Measurements from ENCODE around the gene AGR2. TPM values are rescaled to one million over a fixed set of nuclear protein-coding genes. Genes with fewer than 3 reads are reported as not detected.

Gene AGR2
- polyA plus RNA-seq, 5 donors = 65.3 to 124 (median 110) TPM

DNA sequence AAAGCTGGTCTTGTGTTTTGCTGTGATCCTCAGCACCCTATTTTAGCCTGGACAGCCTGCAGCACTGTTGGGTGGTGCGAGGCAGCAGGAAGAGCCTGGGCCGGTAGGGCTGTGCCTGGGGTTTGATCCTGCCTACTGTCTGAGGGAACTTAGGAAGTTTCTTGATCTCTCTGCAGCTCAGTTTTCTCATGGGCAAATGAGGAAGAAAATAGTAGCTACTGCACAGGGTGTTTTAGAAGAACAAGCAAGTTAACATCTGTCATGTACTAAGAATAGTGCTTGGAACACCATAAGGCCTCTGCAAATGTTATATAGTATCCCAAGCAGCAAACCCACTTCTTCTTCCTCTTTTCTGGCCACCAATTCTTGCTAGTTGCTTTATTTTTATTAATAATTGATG, 12.0 kb upstream of the AGR2 start:
- DNase-seq = no peak

DNA sequence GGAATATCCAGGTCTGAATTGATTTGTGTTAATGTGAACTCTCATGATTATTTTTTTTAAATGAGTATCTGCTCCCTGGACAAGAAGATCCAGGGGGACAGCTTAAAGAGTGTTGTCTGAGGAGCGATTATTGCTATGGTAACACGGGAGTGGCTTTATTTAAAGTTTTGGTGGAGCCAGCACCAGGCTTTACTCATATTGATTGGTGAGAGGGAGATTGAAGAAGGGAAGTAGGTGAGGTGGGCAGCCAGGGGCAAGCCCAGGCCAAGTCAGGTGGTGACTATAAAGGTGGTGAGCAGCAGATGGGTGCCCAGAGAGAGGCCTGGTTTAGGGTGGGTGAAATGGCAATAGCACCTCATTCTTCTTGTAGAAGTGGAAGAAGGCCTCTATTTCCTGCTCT, 10.2 kb upstream of the AGR2 start:
- DNase-seq = no peak

DNA sequence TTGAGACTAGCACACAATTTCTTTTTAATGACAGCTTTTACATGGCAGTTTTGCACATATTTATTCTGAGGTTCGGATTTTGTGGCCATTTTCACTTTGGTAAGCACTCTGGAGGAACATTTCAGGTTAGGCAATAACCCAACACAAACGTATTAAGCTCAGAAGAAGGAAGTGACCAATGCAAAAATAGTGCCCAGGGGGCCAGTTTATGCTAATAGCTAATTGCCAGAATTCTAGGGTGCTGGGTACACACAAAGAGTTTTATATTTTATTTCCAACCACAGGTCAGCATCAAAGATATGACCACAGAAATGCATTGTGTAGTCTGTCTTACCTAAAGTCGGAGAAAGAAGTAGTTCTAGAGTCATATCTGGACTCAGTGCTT, 8.4 kb upstream of the AGR2 start:
- DNase-seq = no peak

DNA sequence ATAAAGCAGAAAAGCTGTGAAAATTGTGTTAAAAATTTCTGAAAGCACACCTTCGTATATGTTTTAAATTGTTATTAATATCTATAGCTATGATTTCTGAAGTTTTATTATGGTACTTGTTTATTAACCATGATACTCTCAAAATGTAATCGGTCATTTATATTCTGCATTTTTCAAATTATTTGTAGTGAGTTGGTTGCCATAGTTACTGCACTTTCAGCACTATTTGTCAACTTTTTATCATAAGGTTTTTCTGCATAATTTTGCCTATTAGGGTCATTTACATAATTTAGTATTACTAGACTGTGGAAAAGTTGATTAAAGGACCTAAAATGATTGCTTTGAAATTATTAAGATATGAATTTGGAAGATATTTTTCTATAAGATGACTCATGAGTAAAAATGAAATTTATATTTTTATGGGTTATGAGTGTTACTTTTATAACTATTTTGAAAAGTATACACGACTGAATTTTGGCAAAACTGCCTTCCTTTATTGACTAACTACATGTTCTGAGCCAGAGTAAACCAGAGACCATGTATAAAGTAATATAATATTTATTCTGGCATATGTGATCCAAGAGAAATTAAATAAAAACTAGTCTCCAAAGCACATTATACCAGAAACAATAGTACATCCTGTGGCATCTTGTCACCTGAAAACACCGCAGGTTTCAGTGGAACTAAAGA, 7.9 kb upstream of the AGR2 start:
- no peak for DNase-seq

DNA sequence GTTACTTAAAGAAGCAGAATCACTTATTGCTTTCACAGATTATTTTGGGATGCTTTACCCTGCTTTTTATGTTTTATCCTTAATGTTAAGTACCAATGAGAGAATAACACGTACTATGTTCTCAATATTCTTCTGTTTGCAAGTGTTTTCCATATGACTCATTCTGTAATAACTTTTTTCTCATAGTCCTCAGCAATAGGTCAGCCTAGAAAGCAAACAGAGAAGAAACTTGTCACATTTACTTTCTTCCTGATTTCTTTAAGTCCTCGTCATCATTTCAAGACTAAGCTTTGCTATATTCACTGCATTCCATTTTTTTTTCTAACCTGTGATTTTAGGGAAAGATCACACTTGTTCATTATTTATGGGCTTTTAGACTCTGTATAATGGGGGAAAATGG, 6.8 kb upstream of the AGR2 start:
- no peak for DNase-seq

DNA sequence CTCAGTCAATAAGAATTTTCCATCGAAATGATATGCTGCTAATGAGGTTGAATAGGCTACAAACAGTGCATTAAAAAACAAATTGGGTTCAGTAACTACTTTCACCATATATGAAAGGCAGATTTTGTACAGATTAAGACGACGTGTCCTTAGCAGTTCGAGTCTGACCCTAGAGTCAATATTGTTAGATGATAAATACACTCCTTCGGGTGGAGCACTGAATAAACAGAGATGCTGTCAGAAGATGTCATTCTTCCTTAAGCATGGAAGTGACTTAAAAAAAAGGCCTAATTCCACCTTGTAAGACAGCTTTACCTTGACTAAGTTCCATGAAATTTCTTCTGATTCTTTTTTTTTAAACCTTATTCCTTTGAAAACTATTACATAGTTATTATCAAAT, 5.8 kb upstream of the AGR2 start:
- DNase-seq = no peak

DNA sequence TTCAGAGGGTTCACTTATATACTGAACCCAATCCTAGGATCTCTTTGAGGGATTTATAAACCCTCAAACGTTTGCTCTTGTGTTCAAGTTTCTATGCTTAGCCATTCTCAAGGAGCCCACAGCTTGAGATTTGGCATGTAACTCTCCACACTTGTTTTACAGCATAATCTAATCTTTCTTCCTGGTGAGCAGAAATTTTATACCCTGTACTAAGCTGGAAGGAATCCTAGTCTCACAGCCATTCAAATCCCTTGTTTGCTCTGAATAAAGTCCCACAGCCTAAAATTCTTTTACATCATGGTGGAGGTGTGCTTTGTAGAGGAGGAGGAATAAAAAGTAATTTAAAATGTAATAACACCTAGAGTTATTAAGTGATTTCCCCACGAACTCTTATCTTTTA, 5.3 kb upstream of the AGR2 start:
- DNase-seq = no peak

DNA sequence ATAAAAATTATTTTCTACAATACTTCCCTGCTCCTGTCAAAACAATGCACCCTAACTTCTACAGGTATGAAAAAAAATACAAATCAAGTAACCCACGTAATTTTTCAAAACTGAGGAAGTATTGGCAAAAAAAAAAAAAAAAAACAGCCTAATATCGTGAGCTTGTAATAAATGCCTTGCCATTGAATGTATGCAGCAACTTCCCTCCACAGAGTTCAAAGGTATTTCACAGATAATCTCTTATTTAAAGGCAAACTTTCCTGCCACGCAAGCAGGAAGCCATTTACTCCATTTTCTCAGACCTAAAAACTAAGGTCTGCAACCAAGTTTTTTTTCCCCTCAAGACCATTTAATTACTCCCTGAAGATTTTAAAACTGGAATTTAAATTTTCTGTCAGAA, 642 bp upstream of the AGR2 start:
- no peak for DNase-seq

DNA sequence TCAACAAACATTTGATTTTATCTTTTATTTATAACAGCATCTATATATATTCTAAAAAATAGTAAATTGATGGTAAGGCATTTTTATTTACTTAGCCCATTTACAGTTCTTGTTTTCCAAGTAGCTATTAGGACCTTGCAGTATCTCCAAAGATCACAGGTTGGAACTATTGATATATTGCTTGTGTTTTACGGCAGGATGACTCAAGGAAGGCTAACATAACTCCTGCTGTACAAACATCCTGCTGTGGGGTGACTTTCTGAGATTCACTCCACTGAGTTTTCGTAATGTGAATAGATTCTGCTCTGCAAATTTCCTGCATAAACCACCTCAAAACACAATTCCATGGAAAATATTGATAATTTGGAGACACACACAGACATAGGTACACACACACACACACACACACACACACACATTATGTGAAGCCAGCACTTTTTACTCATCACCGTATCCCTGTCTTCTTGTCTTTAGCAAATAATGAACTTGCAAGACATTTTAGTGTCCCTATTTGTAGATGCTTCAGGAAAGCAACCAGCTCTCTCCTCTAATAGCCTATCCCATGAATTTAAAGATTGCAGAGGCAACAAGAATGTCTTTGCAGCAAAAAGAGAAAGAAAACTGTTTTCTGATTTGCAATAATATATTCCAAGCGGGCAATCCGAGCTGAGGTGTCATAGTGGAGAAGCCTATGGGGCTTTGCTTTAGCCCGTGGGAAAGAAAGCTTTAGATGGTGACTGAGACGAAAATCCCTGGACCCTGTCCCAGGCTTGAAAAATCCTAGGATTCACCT, 722 bp downstream of the AGR2 start:
- DNase-seq = no peak

DNA sequence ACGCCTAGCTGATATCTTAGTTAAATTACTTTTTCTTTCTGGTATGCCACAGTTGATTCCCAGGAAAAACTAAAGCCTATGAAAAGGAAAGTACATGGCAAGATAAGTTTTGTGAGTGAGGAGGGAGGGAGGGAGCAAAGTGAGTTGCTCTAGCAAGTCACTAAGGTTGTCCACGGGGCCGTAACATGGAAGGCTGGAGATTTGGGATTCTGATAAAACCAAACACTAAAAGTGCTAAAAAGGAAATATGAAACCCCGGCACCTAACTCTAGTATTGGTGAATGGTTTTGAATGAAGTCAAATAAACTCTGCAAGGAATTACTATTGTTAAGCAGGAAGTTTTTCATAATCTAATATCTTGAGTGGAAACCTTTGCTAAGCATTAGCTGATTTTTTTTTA, 1.7 kb downstream of the AGR2 start:
- no peak for DNase-seq

DNA sequence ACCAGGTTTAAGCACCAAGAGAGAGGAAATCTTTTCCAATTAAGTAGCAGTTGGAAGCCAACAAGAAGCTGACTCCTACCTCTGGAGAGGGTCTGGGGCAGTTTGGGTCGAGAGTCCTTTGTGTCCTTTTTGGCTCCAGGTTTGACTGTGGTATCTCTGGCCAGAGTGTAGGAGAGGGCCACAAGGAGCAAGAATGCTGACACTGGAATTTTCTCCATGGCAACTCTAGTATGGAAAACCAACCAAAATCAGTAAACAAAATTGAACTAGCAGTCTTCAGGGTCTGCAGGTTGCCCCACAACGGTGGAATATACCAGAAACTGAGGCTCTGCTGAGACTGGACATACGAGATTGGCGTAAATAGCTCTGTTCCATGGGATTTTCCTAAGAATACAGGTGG, 3.2 kb downstream of the AGR2 start:
- DNase-seq = no peak

DNA sequence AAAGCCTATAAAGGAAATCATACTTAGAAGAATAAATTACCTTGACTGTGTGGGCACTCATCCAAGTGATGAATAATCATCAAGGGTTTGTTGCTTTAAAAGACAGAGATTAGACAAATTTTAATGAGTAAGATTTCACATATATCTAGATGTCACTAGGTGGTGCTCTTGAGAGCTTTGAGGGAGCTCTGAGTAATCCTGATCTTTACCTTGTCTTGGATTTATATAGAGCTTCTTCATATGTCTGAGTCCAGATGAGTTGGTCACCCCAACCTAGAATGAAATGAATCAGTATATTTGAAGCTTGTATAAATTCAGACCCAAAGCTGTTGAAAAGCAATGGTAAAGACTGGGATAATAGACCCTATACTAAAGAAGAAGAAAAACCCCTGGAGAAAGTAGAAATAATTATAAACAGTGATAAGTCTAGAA, 3.7 kb downstream of the AGR2 start:
- DNase-seq = no peak

DNA sequence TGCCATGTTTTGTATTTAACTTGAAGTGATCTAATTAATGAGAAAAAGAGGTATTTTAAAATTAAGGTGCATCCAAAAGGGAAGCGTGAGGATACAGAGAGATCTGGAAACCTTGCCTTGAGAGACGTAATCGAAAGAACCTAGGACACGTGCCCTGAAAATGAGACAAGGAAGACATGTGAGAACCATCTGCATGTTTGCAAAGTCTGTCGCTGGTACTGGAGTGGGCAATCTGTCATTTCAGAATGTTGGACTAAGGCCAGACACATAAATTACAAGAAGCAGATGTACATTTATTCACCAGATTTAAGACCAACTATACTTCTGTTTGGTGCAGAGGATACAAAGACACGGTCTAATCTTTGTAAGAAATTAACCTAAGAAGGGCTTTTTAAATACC, 9.2 kb downstream of the AGR2 start:
- DNase-seq = no peak

DNA sequence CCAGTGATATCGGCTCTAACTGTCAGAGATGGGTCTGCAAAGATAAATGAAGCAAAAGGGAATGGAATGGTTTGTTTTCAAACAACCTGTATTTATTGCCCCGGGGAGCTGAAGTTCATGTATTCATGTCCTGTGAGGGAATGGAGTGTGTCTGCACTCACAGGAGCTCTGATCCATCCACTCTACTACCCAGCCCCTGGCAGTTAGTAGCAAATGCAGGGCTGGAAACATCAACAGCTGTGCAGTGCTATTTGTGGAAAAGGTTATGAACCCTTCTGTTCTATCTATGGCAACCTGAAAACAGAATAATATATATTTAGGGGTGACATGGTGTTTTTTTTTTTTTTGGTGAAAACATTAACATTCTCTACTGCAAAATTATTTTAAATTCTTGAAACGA, 9.8 kb downstream of the AGR2 start:
- DNase-seq = no peak

DNA sequence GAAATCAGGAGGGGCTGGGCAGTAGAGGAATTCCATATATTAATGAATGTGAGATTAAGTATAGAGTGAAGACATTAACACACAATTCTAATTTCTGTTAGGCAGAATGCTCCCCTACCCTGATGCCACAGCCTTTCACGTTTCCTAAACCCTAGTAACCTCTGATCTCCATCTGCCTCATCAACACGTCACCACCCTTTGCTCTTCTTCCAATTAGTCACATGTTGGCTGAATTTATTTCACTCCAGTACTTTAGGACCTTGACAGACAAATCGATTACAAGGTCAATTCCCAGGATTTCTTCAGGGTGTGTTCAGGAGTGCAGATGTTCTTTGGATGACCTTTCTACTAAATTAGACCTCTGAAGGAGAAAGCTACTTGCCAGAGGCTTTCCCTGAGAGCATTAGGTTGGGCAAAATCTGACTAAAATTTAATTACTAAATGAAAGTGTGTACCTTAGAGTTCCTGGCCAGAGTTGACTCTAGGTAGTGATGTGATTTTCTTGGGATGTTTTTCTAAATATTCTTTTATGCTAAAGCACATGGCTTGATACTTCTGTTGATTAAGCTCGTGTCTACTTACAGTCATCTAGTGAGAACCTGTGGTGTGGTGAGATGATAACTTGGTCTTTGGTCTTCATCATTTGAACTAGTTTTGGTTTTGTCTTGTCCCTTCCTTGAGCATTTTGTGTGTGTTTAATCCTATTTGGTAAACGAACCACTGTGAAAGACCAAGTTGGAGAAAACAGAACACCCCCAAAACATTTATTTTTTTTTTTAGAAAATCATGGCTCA, 12.7 kb downstream of the AGR2 start:
- DNase-seq = no peak

DNA sequence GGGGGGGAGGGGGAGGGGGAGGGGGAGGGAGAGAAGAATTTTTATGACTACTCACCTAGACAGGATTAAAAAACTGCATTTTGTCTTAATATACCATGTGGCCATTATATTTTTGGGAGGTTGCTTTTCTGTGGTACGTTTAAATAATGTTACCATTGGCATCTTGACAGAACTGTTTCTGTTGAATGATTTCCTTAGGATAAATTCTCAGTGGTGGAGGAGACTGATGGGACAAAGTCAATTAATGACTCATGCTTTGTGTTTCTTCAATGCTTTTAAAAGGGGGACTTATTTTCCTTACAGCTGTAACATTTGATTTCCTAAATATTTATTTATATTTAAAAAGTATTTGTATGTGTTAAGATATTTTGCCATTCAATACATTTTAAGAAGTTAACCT, 13.7 kb downstream of the AGR2 start:
- DNase-seq = no peak

DNA sequence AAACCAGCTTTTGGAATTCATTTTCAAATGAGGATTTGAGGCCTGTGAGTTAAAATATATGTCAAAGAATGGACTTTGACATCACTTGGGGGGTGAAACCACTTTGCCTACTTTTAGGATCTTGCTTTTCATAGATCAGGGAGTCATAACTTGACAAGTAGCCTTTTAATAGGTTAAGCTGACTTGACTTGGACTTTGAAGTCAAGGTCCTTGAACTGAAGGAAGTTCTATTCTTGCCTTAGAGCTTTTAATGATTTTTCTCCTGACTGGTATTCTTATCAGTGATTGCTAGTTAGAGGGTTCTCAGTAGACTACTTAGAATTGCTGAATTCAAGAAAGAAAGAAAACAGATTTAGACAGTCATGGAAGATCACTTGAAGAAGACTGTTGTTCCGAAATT, 17.7 kb downstream of the AGR2 start:
- no peak for DNase-seq

DNA sequence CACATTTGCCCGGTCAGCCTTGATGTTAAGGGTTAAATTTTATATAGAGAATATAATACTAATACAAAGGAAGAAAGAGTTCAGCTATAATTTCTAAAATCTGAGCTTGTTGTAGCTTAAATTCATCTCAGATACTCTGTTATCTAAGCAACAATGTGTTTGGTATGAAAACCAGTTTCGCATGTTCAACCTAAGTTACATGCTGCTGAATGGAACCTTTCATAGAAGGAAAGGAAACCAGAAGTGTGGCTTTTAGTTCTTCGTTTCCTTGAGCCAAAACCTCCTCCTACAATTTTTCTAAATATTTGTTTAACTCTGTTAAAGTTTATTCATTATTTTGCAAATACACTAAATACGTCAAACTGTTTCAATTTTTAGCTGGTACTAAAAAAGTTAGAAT, 18.5 kb downstream of the AGR2 start:
- no peak for DNase-seq

DNA sequence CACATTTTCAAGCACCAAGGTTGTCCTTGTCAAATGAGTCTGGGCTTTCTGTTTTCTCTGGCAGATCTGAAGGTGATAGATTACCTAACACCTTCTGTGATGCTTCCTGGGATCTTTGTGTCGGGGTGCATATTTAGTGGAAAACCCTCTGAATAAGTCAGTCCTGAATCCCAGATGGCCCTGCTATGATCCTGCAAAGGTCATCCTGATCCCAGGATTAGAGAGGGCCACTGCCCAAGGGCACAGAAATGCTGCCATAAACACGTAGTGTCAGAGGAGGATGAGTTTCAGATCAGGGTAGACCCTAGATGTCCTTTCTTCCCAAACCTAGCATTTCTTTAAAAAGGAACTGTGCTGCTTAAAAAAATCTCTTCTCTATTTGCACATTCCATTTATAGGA, 19.0 kb downstream of the AGR2 start:
- DNase-seq = no peak

DNA sequence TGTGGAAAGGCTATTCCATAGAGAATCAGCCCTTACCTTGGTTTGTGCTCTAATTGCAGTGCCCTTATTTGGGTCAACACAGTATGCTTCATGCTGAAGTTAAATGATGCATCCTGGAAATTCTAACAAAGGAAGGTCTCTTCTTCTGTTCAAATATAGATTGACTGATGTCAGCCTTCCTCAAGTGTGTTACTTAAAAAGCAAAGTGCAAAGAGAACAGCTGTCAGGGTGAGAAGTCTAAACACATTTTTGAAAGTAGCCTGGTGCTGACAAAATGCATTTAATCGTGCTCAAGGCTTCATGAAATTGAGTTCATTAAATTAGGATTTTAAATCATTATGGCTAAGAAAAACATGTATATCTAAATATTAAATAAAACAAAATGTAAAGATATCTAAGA, 19.5 kb downstream of the AGR2 start:
- no peak for DNase-seq

DNA sequence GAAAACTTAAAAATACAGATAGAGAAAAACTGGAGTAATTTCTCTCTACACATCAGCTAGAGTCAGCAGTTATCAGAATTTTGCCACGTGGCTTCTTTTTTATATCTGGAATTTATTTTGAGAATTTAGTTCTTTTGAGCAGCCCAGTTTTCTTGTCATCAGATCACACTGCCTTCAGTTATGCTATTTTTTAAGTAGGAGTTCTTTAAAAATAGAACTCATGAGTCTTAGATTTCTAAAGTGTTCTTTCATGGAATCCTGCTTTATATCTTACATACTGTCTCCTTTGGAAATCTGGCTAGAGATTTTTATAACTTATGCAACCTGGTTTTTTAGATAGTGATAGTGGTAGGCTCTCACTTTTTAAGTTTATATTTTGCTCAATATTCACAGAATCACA, 24.2 kb downstream of the AGR2 start:
- DNase-seq = no peak

DNA sequence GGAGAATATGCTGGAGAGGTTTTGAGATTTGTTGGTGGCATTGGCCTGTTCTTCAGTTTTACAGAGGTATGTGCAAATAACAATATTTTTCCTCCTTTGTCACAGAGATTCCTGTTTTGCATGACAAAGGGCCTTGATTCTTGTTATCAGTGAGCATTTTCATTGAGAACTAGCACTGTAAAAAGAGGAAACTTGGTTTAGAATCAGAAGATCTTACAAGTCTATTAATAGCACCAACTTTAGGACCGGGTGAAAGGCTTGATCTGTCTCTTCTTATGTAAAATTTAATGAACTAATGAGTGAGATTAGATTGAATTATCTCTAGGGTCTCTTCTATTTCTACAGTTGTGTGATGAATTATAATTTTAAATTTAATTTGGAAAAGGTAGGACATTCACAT, 25.7 kb downstream of the AGR2 start:
- no peak for DNase-seq

DNA sequence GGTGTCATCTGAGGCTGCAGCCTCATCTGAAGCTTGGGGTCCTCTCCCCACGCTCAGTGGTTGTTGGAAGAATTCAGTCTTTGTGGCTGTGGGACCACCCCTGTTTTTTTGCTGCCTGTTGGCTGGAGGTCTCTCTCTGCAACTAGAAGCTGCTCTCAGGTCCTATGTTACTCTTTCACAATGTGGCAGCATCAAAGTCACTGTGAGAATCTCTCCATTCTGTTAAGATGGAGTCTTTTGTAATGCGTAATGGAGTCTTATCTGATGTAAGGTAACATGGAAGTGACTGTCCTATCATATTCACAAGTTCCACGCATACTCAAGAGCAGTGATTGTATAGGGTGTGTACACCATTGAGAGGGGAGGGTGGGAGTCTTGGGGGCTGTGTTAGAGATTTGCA, 26.3 kb downstream of the AGR2 start:
- DNase-seq = no peak
